ENCODE measurements around the gene ADGRB3. TPM values are rescaled to one million over a fixed set of nuclear protein-coding genes. Genes with fewer than 3 reads are reported as not detected.

Gene ADGRB3
- total RNA-seq, 4 donors from 2014 or later = 3.9 to 9.8 (median 7.2) TPM

DNA sequence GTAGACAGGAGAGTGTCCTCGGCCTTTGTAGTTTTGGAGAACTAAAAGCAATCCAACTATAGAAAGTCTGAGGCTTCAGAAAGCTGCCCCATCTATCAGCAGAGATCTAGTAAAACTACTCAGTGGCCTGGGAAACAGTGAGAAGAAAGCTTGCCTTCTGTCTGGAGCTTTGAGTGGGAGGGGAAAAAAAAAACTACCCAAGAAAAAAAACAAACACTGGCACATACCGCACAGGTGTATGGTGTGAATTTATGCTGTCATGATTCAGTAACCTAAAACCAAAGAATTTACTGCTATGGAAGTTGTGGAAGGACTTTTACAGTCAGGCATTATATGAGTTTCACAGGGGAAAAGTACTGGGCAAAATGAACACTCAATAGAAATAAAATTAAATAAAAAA, 280.5 kb downstream of the ADGRB3 start:
- ATAC-seq = no peak
- Histone ChIP-seq H3K4me3 (no peak overlapping the region), H3K4me1 (no peaks in the 10 kb centered on the region), H3K27ac (no peak overlapping the region), H3K27me3 (no peaks in the 10 kb centered on the region), H3K9me3 (no peaks in the 10 kb centered on the region), H3K36me3 (no peaks in the 10 kb centered on the region)
- WGBS, 2 donors (ENCODE audit: low coverage in 1 of 2) = 79 to 90% methylated on average over 2 of the region's 2 CpGs
- TF ChIP-seq POLR2AphosphoS5 (IDR thresholded peaks at IDR 0.05) (no peak), POLR2A (IDR thresholded peaks at IDR 0.05) (no peak), EP300 (IDR thresholded peaks at IDR 0.05) (no peak)
- TF ChIP-seq, protein P1, sequence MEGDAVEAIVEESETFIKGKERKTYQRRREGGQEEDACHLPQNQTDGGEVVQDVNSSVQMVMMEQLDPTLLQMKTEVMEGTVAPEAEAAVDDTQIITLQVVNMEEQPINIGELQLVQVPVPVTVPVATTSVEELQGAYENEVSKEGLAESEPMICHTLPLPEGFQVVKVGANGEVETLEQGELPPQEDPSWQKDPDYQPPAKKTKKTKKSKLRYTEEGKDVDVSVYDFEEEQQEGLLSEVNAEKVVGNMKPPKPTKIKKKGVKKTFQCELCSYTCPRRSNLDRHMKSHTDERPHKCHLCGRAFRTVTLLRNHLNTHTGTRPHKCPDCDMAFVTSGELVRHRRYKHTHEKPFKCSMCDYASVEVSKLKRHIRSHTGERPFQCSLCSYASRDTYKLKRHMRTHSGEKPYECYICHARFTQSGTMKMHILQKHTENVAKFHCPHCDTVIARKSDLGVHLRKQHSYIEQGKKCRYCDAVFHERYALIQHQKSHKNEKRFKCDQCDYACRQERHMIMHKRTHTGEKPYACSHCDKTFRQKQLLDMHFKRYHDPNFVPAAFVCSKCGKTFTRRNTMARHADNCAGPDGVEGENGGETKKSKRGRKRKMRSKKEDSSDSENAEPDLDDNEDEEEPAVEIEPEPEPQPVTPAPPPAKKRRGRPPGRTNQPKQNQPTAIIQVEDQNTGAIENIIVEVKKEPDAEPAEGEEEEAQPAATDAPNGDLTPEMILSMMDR (IDR thresholded peaks at IDR 0.05) = no peak

DNA sequence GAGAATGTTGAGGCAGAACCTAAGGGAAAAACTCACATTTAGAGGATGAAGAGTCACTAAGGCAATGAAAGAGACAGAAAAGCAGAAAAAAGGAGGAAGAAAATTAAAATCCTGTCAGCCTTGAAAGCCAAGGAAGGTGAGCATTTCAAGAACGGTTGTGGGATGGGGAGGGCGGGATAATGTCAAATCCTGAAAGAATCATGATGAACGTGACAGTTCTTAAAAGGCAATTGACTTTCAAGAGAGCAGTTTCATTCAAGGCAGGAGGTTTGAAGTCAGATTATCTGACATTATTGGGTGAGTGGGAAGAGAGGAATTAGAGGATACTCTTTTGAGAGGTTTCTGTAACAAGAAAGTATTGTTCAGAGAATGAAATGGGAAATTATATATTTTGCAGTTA, 284.5 kb downstream of the ADGRB3 start:
- no peak for ATAC-seq
- no peak for TF ChIP-seq EP300 (IDR thresholded peaks at IDR 0.05)
- TF ChIP-seq, protein P1 (IDR thresholded peaks at IDR 0.05) = no peak
- TF ChIP-seq POLR2AphosphoS5 (IDR thresholded peaks at IDR 0.05) = no peak
- TF ChIP-seq POLR2A (IDR thresholded peaks at IDR 0.05) = no peak
- H3K36me3 ChIP-seq = no peaks in the 10 kb centered on the region
- no peak overlapping the region for H3K27ac ChIP-seq
- H3K27me3 ChIP-seq = no peaks in the 10 kb centered on the region
- no peaks in the 10 kb centered on the region for H3K4me1 ChIP-seq
- WGBS, 2 donors (ENCODE audit: low coverage in 1 of 2) = 67 to 80% methylated on average over 1 to 3 of the region's 3 CpGs
- H3K9me3 ChIP-seq = no peaks in the 10 kb centered on the region
- H3K4me3 ChIP-seq = no peak overlapping the region

DNA sequence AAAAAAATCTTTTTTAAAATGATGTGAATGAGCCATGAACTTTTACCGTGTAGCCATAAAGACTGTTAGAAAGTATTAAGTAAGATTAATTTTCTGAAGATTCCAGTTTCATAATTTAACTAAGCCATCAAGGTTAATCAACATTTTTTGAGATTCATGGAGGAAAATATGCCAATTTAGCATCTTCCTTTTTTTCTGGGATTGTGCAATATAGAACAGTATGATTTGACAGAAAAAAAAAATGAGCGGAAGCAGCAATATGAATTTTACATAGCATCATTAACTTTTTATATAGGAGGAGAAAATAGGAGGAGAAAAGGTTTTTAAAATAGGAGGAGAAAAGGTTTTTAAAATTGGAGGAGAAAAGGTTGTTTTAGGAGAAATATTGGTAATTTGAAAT, 306.3 kb downstream of the ADGRB3 start:
- Histone ChIP-seq H3K36me3 (no peaks in the 10 kb centered on the region), H3K9me3 (no peaks in the 10 kb centered on the region), H3K27me3 (no peaks in the 10 kb centered on the region), H3K4me1 (no peaks in the 10 kb centered on the region), H3K4me3 (no peak overlapping the region), H3K27ac (no peak overlapping the region)
- TF ChIP-seq, protein P1 (IDR thresholded peaks at IDR 0.05) = no peak
- TF ChIP-seq EP300 (IDR thresholded peaks at IDR 0.05) (no peak), POLR2AphosphoS5 (IDR thresholded peaks at IDR 0.05) (no peak), POLR2A (IDR thresholded peaks at IDR 0.05) (no peak)
- 77 to 87% methylated on average over 2 of the region's 2 CpGs for WGBS, 2 donors (ENCODE audit: low coverage in 1 of 2)
- no peak for ATAC-seq

DNA sequence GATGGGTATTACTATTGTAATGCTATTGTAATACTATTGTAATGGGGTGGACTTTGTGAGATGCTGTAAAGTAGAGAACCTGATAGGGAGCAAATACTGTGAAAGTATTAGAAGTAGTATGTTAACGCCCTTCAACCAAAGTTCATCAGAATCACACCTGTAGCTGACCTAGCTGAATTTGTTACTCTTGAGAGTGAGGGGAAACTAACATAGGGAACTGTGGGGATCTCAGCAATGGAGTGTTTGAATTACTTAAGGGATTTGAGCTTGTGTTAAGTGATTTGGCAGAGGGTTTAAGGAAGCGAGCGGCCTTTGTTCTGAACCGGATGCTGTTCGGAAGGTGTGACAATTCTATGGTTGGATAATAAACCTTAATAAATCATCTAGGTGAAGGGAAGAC, 312.6 kb downstream of the ADGRB3 start:
- Histone ChIP-seq H3K36me3 (no peaks in the 10 kb centered on the region), H3K27ac (no peak overlapping the region), H3K27me3 (no peaks in the 10 kb centered on the region), H3K4me3 (no peak overlapping the region), H3K9me3 (no peaks in the 10 kb centered on the region), H3K4me1 (no peaks in the 10 kb centered on the region)
- no peak for TF ChIP-seq POLR2A (IDR thresholded peaks at IDR 0.05)
- TF ChIP-seq EP300 (IDR thresholded peaks at IDR 0.05) = no peak
- TF ChIP-seq, protein P1 (IDR thresholded peaks at IDR 0.05) = no peak
- no peak for TF ChIP-seq POLR2AphosphoS5 (IDR thresholded peaks at IDR 0.05)
- no peak for ATAC-seq
- 92 to 98% methylated on average over 5 of the region's 5 CpGs for WGBS, 2 donors (ENCODE audit: low coverage in 1 of 2)

DNA sequence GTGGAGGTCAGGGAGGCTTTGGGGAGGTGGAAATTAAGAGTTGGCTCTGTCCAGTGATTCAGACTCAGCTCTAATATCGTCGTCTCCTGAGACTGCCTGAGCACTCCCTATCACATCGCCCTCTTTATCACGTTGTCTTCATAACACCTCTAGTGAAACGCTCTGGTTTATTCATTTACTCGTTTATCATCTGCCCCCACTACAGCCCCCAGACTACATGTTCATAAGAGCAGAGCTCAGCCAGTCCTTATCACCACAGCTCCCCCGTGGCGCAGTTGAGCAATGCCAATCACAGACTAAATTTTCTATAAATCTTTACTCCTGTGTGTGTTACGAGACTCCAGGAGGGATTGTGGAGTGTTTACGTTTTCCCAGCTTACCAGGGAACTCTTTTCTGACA, 316.2 kb downstream of the ADGRB3 start:
- no peak for TF ChIP-seq POLR2AphosphoS5 (IDR thresholded peaks at IDR 0.05)
- TF ChIP-seq, protein P1 (IDR thresholded peaks at IDR 0.05) = no peak
- TF ChIP-seq EP300 (IDR thresholded peaks at IDR 0.05) = no peak
- TF ChIP-seq POLR2A (IDR thresholded peaks at IDR 0.05) = no peak
- H3K36me3 ChIP-seq = no peaks in the 10 kb centered on the region
- no peaks in the 10 kb centered on the region for H3K27me3 ChIP-seq
- no peak overlapping the region for H3K27ac ChIP-seq
- no peaks in the 10 kb centered on the region for H3K9me3 ChIP-seq
- H3K4me3 ChIP-seq = no peak overlapping the region
- 52 to 66% methylated on average over 8 to 10 of the region's 10 CpGs for WGBS, 2 donors (ENCODE audit: low coverage in 1 of 2)
- no peaks in the 10 kb centered on the region for H3K4me1 ChIP-seq
- no peak for ATAC-seq
